ENCODE measurements around the gene PRR16. TPM values are rescaled to one million over a fixed set of nuclear protein-coding genes. Genes with fewer than 3 reads are reported as not detected.

Gene PRR16
- total and polyA plus RNA-seq, 2 experiments from 2014 or later = 1.0 to 1.7 TPM

DNA sequence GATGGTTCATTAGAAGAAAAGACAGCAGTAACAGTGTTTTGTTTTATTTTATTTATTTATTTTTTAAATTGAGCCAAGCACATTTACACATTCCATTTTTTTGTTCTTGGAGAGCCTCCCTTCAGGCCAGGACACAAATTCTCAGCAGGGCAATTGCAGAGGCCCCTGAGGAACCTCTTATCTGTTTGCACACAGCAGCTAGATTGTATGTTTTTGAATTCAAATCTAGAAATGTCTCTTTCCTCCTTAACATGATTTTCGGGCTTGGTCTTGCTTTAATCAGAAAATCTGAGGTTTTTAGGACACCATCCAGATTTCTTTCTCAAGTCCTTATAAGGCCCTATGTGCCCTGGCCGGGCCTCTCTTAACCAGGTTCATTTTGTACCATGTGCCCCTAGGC lies 76.0 kb downstream of the PRR16 start:
- H3K27ac Mint-ChIP-seq = no peak overlapping the region
- H3K36me3 Mint-ChIP-seq (ENCODE audit: low read depth) = no peaks in the 10 kb centered on the region
- H3K4me3 ChIP-seq = no peak overlapping the region
- no peaks in the 10 kb centered on the region for H4K20me1 ChIP-seq (replicated peaks; ENCODE audit: insufficient read depth)
- 0 out of 2 replicates have a peak, but pooled peaks cover 3% of the 10 kb centered on the region for H3K4me1 ChIP-seq (ENCODE audit: insufficient read depth)
- ATAC-seq (no peak; the same call in 2 of the 3 replicates), DNase-seq (ENCODE audit: low spot score) (no peak)
- H3F3A ChIP-seq (replicated peaks; ENCODE audit: low read depth) = no peaks in the 10 kb centered on the region
- H3K27ac ChIP-seq (ENCODE audit: low read depth) = no peak overlapping the region
- no peak overlapping the region for H3K4me2 ChIP-seq
- no peaks in the 10 kb centered on the region for H3K9me3 Mint-ChIP-seq
- peaks cover 12% of the 10 kb centered on the region for H3K4me1 Mint-ChIP-seq
- no peak overlapping the region for H3K4me3 Mint-ChIP-seq
- TF ChIP-seq, protein P1, sequence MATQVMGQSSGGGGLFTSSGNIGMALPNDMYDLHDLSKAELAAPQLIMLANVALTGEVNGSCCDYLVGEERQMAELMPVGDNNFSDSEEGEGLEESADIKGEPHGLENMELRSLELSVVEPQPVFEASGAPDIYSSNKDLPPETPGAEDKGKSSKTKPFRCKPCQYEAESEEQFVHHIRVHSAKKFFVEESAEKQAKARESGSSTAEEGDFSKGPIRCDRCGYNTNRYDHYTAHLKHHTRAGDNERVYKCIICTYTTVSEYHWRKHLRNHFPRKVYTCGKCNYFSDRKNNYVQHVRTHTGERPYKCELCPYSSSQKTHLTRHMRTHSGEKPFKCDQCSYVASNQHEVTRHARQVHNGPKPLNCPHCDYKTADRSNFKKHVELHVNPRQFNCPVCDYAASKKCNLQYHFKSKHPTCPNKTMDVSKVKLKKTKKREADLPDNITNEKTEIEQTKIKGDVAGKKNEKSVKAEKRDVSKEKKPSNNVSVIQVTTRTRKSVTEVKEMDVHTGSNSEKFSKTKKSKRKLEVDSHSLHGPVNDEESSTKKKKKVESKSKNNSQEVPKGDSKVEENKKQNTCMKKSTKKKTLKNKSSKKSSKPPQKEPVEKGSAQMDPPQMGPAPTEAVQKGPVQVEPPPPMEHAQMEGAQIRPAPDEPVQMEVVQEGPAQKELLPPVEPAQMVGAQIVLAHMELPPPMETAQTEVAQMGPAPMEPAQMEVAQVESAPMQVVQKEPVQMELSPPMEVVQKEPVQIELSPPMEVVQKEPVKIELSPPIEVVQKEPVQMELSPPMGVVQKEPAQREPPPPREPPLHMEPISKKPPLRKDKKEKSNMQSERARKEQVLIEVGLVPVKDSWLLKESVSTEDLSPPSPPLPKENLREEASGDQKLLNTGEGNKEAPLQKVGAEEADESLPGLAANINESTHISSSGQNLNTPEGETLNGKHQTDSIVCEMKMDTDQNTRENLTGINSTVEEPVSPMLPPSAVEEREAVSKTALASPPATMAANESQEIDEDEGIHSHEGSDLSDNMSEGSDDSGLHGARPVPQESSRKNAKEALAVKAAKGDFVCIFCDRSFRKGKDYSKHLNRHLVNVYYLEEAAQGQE (IDR thresholded peaks at IDR 0.05; ENCODE audit: unreplicated experiment) = no peak
- TF ChIP-seq ZNF331 (CRISPR knock-in tag; IDR thresholded peaks at IDR 0.05; ENCODE audit: low read depth) (no peak), CTCF (conservative IDR thresholded peaks at IDR 0.05; ENCODE audit: low read depth in 2 of 2) (no peak), POLR2AphosphoS5 (IDR thresholded peaks at IDR 0.05; ENCODE audit: low read depth) (no peak), EZH2 (IDR thresholded peaks at IDR 0.05; ENCODE audit: low read depth, unreplicated experiment) (no peak), ZNF114 (CRISPR knock-in tag; IDR thresholded peaks at IDR 0.05) (no peak), EZH2phosphoT487 (IDR thresholded peaks at IDR 0.05; ENCODE audit: unreplicated experiment) (no peak), STAT1 (IDR thresholded peaks at IDR 0.05; ENCODE audit: unreplicated experiment) (no peak), JUNB (IDR thresholded peaks at IDR 0.05; ENCODE audit: unreplicated experiment) (no peak), ETS1 (IDR thresholded peaks at IDR 0.05) (no peak), NANOG (IDR thresholded peaks at IDR 0.05; ENCODE audit: borderline replicate concordance) (no peak), ZNF462 (CRISPR knock-in tag; IDR thresholded peaks at IDR 0.05) (no peak), CREB1 (CRISPR knock-in tag; IDR thresholded peaks at IDR 0.05; ENCODE audit: low read depth) (no peak)
- H3K79me2 ChIP-seq (replicated peaks; ENCODE audit: insufficient read depth) = no peaks in the 10 kb centered on the region
- H2AFZ ChIP-seq = 0 out of 2 replicates have a peak overlapping the region, but pooled peaks have one; percentile 8
- H3K27me3 Mint-ChIP-seq (ENCODE audit: insufficient read depth, low read depth, poor library complexity) = peaks cover 4% of the 10 kb centered on the region
- H3K27me3 ChIP-seq (ENCODE audit: insufficient read depth) = no peaks in the 10 kb centered on the region
- H3K9me2 ChIP-seq (ENCODE audit: insufficient read depth) = no peaks in the 10 kb centered on the region
- no peaks in the 10 kb centered on the region; the same call in 1 of the 2 replicates for H3K36me3 ChIP-seq (ENCODE audit: insufficient read depth)

Measured in GM23338 (cell line).